Right lobe of liver (tissue), 4 donors: Measurements from ENCODE around the gene TCP11L1.
A peak's percentile ranks its signal among the peaks of the same experiment; 100 is the strongest.

Experiments used
- CTCF ChIP-seq, 4 donors: fragments of 200-600 bp in 3 of 4; fragments of 450-650 bp in 1 of 4; IDR thresholded peaks; one replicate each; pipeline versions ENCODE4 v1.5.1 to v1.8.0; 2016 to 2022; ENCODE audit warnings: antibody characterized with exemption in 4 of 4, mild to moderate bottlenecking in 2 of 4
- POLR2A ChIP-seq: fragments of 450-650 bp; IDR thresholded peaks from one replicate; pipeline ENCODE4 v1.6.1; 2017; ENCODE audit warnings: antibody characterized with exemption, mild to moderate bottlenecking
- donor health status: DM: no; HTN: no; CAD: no.
- donor health status: DM: no; HTN: no; CAD: no.
- donor health status: DM: no; HTN: yes; CAD: no.

- peak; percentile 90 to 97 (median 94) for TF ChIP-seq CTCF (IDR thresholded peaks at IDR 0.05)
- no peak for TF ChIP-seq POLR2A
These were observed 26.2 kb downstream of the TCP11L1 start for GRCh38 chr11:33065445-33066178.
